ENCODE measurements around the gene DIP2C.

- TF ChIP-seq CTCF (IDR thresholded peaks at IDR 0.05): no peak
- TF ChIP-seq POLR2A (IDR thresholded peaks at IDR 0.05): no peak
Observed at GRCh38 chr10:450463-450862, 239.0 kb downstream of the DIP2C start.

All from testis (tissue), 2 donors.